K562 (cell line): ENCODE data around the gene CUX1. TPM values are rescaled to one million over a fixed set of nuclear protein-coding genes. Genes with fewer than 3 reads are reported as not detected.
A peak's percentile ranks its signal among the peaks of the same experiment; 100 is the strongest.

Experiments
- ATAC-seq: fragments of 200-7000 bp; cut with Tn5 transposase; 3 replicates; pipeline ENCODE4 v1.9.1; 2020; ENCODE audit warnings: moderate library complexity
- BruUV-seq: library from RNA; stranded (reverse); fragments of 400-500 nt; replicated peaks from 2 replicates; lab custom pipeline; 2021; lab: Mats Ljungman, UMichigan
- CTCF ChIA-PET: fragments of 300-600 bp; formaldehyde crosslinking; extraction: SDS; loops from one replicate; lab custom pipeline; 2021; ENCODE audit warnings: low intra/inter-chr PET ratio; lab: Yijun Ruan, JAX
- POLR2A ChIA-PET: fragments of 300-600, 350-650 bp; sonication (Branson Sonifier 250); formaldehyde crosslinking; extraction: SDS; loops from one replicate; lab custom pipeline; 2021; ENCODE audit warnings: antibody characterized with exemption, inconsistent platforms; lab: Yijun Ruan, JAX
- DNase-seq, 4 experiments: peaks; one replicate each; pipeline versions ENCODE4 v3.0.0 to v3.0.0-alpha.2; 2011 to 2018; ENCODE audit warnings: low spot score in 3 of 4, mixed read lengths in 3 of 4; ENCODE audit errors: extremely low read depth in 1 of 4
- FAIRE-seq: peaks from 2 replicates; lab custom pipeline; 2011; peaks lifted over from hg19 to GRCh38; lab: Jason Lieb, UNC
- H2AFZ ChIP-seq: 2 replicates; pipeline ENCODE4 v1.6.0; 2011; ENCODE audit warnings: low read depth, low read length, control low read depth, inconsistent platforms
- H3K27ac ChIP-seq: fragments of 200-600 bp; 3 replicates; pipeline ENCODE4 v1.8.0; 2011; ENCODE audit warnings: low read depth, mild to moderate bottlenecking, control low read depth, inconsistent platforms, low read length, moderate library complexity, mixed read lengths; ENCODE audit errors: extremely low read depth
- H3K27me3 ChIP-seq, 2 experiments: fragments of 300-600 bp in 1 of 2; 2 replicates in 1 of 2; 3 replicates in 1 of 2; pipeline versions ENCODE4 v1.6.0 to v1.8.0; 2011; ENCODE audit warnings: inconsistent platforms in 2 of 2, low read length in 2 of 2, mild to moderate bottlenecking in 1 of 2, mixed read lengths in 1 of 2, moderate library complexity in 1 of 2; ENCODE audit not compliant: control insufficient read depth in 2 of 2, insufficient read depth in 2 of 2
- H3K36me3 ChIP-seq: fragments of 300-600 bp; 3 replicates; pipeline ENCODE4 v1.8.0; 2011; ENCODE audit warnings: mild to moderate bottlenecking, low read length, inconsistent platforms; ENCODE audit not compliant: control insufficient read depth, insufficient read depth
- H3K4me1 ChIP-seq, 2 experiments: fragments of 200-600 bp in 1 of 2; replicated peaks in 1 of 2; 2 replicates in 1 of 2; 3 replicates in 1 of 2; pipeline versions ENCODE4 v1.5.1 to v1.8.0; 2011; ENCODE audit warnings: inconsistent platforms in 2 of 2, low read length in 2 of 2, mild to moderate bottlenecking in 1 of 2, mixed read lengths in 1 of 2, moderate library complexity in 1 of 2; ENCODE audit not compliant: control insufficient read depth in 2 of 2, insufficient read depth in 2 of 2
- H3K4me2 ChIP-seq: 2 replicates; pipeline ENCODE4 v1.6.1; 2011; ENCODE audit warnings: low read length, control low read depth, inconsistent platforms, mixed read lengths; ENCODE audit not compliant: insufficient read depth
- H3K4me3 ChIP-seq: fragments of 200-600 bp; sonication (generic), shearing (Covaris generic); 2 replicates; pipeline ENCODE4 v1.5.1; 2016; ENCODE audit warnings: control low read depth, inconsistent platforms
- H3K79me2 ChIP-seq: fragments of 200-600 bp; 3 replicates; pipeline ENCODE4 v1.8.0; 2011; ENCODE audit warnings: low read length, inconsistent platforms; ENCODE audit not compliant: control insufficient read depth, insufficient read depth
- H3K9ac ChIP-seq, 2 experiments: 2 replicates each; pipeline versions ENCODE4 v1.6.0 to v1.6.1; 2011; ENCODE audit warnings: low read depth in 2 of 2, low read length in 2 of 2, control low read depth in 1 of 2, inconsistent platforms in 1 of 2, mild to moderate bottlenecking in 1 of 2, mixed read lengths in 1 of 2; ENCODE audit not compliant: insufficient read depth in 1 of 2
- H3K9me1 ChIP-seq: one replicate; pipeline ENCODE4 v1.6.0; 2011; ENCODE audit warnings: inconsistent platforms, mild to moderate bottlenecking, low read length, moderate library complexity; ENCODE audit not compliant: control insufficient read depth, insufficient read depth
- H3K9me3 ChIP-seq: replicated peaks from 2 replicates; pipeline ENCODE4 v1.5.1; 2011; ENCODE audit warnings: low read depth, low read length, inconsistent platforms; ENCODE audit not compliant: control insufficient read depth, insufficient read depth
- H4K20me1 ChIP-seq: replicated peaks from 2 replicates; pipeline ENCODE4 v1.6.1; 2011; ENCODE audit warnings: low read length, inconsistent platforms, mixed read lengths; ENCODE audit not compliant: control insufficient read depth, insufficient read depth
- DEAF1 ChIP-seq: fragments of 450-650 bp; formaldehyde crosslinking; IDR thresholded peaks from 2 replicates; pipeline ENCODE4 v1.4.0; 2020; ENCODE audit warnings: mild to moderate bottlenecking, moderate library complexity
- ZBTB1 ChIP-seq: sonication (generic); formaldehyde crosslinking; IDR thresholded peaks from 2 replicates; pipeline ENCODE4 v1.8.1; 2023; ENCODE audit warnings: missing genetic modification reagents, low read depth, mild to moderate bottlenecking, borderline replicate concordance
- ZBTB33 ChIP-seq: sonication (generic); formaldehyde crosslinking; IDR thresholded peaks from 2 replicates; pipeline ENCODE4 v1.8.1; 2023; ENCODE audit warnings: mild to moderate bottlenecking, missing genetic modification reagents
- WGBS: fragments of 100-300 bp; shearing (Covaris generic); methylation state at CpG from one replicate; pipeline ENCODE4 v1.1.6; 2016; ENCODE audit warnings: low coverage, mixed read lengths; ENCODE audit not compliant: insufficient coverage; ENCODE audit errors: missing lambda C conversion rate; 5-methylcytosine and 5-hydroxymethylcytosine counted together
- in situ Hi-C: fragments of 300-500 bp; cut with MboI; formaldehyde crosslinking; loops from 4 replicates; pipeline ENCODE4 v1.15.0; 2018; ENCODE audit warnings: inconsistent platforms, mixed read lengths
- intact Hi-C: fragments of 100-400 bp; cut with micrococcal nuclease; formaldehyde crosslinking; loops from 2 replicates; pipeline ENCODE4 v1.14.2; 2022
- polyA plus RNA-seq, 8 experiments: library from polyadenylated mRNA; depleted of rRNA in 4 of 8; stranded (reverse) in 5 of 8; unstranded in 3 of 8; fragments of >200 nt; fragmentation: Nextera tagmentation in 2 of 8; fragmentation: Illumina TruSeq in 1 of 8; extraction: Ambion mirVana in 2 of 8; extraction: Trizol in 1 of 8; gene quantifications; 2 replicates each; pipeline versions ENCODE4 v1.2.1 to v1.2.3, GENCODE V29; 2011 to 2014; ENCODE audit warnings: inconsistent platforms in 1 of 8, missing spikeins in 1 of 8
- total RNA-seq, 7 experiments: library from RNA; depleted of rRNA in 6 of 7; stranded (reverse); fragments of >200 nt in 6 of 7; fragmentation: Illumina TruSeq in 2 of 7; extraction: Trizol in 2 of 7; gene quantifications; 2 replicates each; pipeline versions ENCODE4 v1.2.1 to v1.2.3, GENCODE V29; 2011 to 2021; ENCODE audit warnings: low replicate concordance in 1 of 7

Gene CUX1
- total and polyA plus RNA-seq, 9 of the 15 experiments (the other 6 are each of a cell fraction or from before 2014, with no cell fraction given) = 3.6 to 55.3 (median 25.2) TPM

- POLR2A ChIA-PET = interaction anchor here (0.7 to 1.5 kb wide), 2 partner anchors 15 to 59 kb away, joined by 4 read pairs; no protein-coding TSS in a partner anchor
- no peak for DNase-seq
- WGBS = 84% methylated on average over 29 of the region's 29 CpGs
- in situ Hi-C loops (no loop called here), intact Hi-C loops (no loop called here)
- TF ChIP-seq DEAF1 (CRISPR knock-in tag) = no peak
- TF ChIP-seq ZBTB33 (CRISPR knock-in tag) = peak; percentile 61; the same call in 1 of the 2 replicates
- TF ChIP-seq ZBTB1 (CRISPR knock-in tag) = peak; percentile 53; the same call in 1 of the 2 replicates
- no peak for FAIRE-seq
- H3K79me2 ChIP-seq = no peaks in the 10 kb centered on the region
- no peak overlapping the region for H2AFZ ChIP-seq
- no peak overlapping the region for H3K27ac ChIP-seq
- no peak for ATAC-seq
- no TSS peak for BruUV-seq
- no peaks in the 10 kb centered on the region for H3K36me3 ChIP-seq
- peaks cover 0 to 4% of the 10 kb centered on the region in 2 experiments; a peak in 2 of 5 replicates for H3K4me1 ChIP-seq
- H3K9ac ChIP-seq = peak overlapping the region in 1 of 2 experiments; percentile 38; a peak in 1 of 4 replicates
- H3K4me2 ChIP-seq = no peak overlapping the region
- H4K20me1 ChIP-seq = peaks cover 7% of the 10 kb centered on the region
- no peak overlapping the region for H3K4me3 ChIP-seq
- H3K27me3 ChIP-seq = no peaks in the 10 kb centered on the region
- no peaks in the 10 kb centered on the region for H3K9me1 ChIP-seq
- CTCF ChIA-PET = no interaction called here
- no peaks in the 10 kb centered on the region for H3K9me3 ChIP-seq
Measured at GRCh38 chr7:102044984-102045673, 227.7 kb downstream of the CUX1 start.
